Peyer's patch (tissue), 4 donors: Measurements from ENCODE around the gene SEL1L3. TPM values are rescaled to one million over a fixed set of nuclear protein-coding genes. Genes with fewer than 3 reads are reported as not detected.
A peak's percentile ranks its signal among the peaks of the same experiment; 100 is the strongest.

Experiments used
- DNase-seq, 3 donors: peaks; one replicate each; pipeline ENCODE4 v3.0.0-alpha.2; 2017 to 2019
- H3K27ac ChIP-seq, 4 donors: fragments of 200-600 bp; sonication (generic); one replicate each; pipeline ENCODE4 v1.5.1; 2016 to 2019
- H3K27me3 ChIP-seq, 2 donors: fragments of 200-600 bp; sonication (generic); one replicate each; pipeline ENCODE4 v1.5.1; 2019
- H3K36me3 ChIP-seq, 3 donors: fragments of 200-600 bp; sonication (generic); one replicate each; pipeline ENCODE4 v1.5.1; 2016 to 2019
- H3K4me1 ChIP-seq, 4 donors: fragments of 200-600 bp; sonication (generic); one replicate each; pipeline ENCODE4 v1.5.1; 2016 to 2019
- H3K4me3 ChIP-seq, 4 donors: fragments of 200-600 bp; sonication (generic); 1 replicate in 3 of 4; 2 replicates in 1 of 4; pipeline ENCODE4 v1.5.1; 2016 to 2019; ENCODE audit warnings: mild to moderate bottlenecking in 1 of 4
- H3K9me3 ChIP-seq, 4 donors: fragments of 200-600 bp; sonication (generic); one replicate each; pipeline ENCODE4 v1.5.1; 2016 to 2019; ENCODE audit warnings: mild to moderate bottlenecking in 1 of 4
- POLR2A ChIP-seq, 2 donors: fragments of 450-650 bp; IDR thresholded peaks; one replicate each; pipeline ENCODE4 v1.5.1; 2017; ENCODE audit warnings: antibody characterized with exemption in 2 of 2, mild to moderate bottlenecking in 2 of 2, moderate library complexity in 2 of 2
- total RNA-seq, 4 donors: library from RNA; depleted of rRNA; stranded (reverse); fragments of >200 nt; gene quantifications; one replicate each; pipeline ENCODE4 v1.1.0, GENCODE V29; 2016
- TF ChIP-seq, protein P1 (sequence below), 6 experiments: fragments of 450-650 bp in 4 of 6; fragments of 200-600 bp in 2 of 6; sonication (generic) in 1 of 6; IDR thresholded peaks; one replicate each; pipeline ENCODE4 v1.5.1; 2017 to 2019; ENCODE audit warnings: antibody characterized with exemption in 6 of 6, mild to moderate bottlenecking in 3 of 6, moderate library complexity in 1 of 6

Gene SEL1L3
- total RNA-seq, 4 donors from 2014 or later: 91.4 to 194 (median 134) TPM

GRCh38 chr4:25890571-25891485 is 28.0 kb upstream of the SEL1L3 start:
- Histone ChIP-seq H3K9me3 (no peaks in the 10 kb centered on the region), H3K36me3 (no peaks in the 10 kb centered on the region), H3K27me3 (no peaks in the 10 kb centered on the region), H3K4me1 (no peaks in the 10 kb centered on the region), H3K27ac (no peak overlapping the region), H3K4me3 (no peak overlapping the region)
- TF ChIP-seq, protein P1, sequence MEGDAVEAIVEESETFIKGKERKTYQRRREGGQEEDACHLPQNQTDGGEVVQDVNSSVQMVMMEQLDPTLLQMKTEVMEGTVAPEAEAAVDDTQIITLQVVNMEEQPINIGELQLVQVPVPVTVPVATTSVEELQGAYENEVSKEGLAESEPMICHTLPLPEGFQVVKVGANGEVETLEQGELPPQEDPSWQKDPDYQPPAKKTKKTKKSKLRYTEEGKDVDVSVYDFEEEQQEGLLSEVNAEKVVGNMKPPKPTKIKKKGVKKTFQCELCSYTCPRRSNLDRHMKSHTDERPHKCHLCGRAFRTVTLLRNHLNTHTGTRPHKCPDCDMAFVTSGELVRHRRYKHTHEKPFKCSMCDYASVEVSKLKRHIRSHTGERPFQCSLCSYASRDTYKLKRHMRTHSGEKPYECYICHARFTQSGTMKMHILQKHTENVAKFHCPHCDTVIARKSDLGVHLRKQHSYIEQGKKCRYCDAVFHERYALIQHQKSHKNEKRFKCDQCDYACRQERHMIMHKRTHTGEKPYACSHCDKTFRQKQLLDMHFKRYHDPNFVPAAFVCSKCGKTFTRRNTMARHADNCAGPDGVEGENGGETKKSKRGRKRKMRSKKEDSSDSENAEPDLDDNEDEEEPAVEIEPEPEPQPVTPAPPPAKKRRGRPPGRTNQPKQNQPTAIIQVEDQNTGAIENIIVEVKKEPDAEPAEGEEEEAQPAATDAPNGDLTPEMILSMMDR (IDR thresholded peaks at IDR 0.05): no peak
- no peak for TF ChIP-seq POLR2A (IDR thresholded peaks at IDR 0.05)
- DNase-seq: no peak

DNA sequence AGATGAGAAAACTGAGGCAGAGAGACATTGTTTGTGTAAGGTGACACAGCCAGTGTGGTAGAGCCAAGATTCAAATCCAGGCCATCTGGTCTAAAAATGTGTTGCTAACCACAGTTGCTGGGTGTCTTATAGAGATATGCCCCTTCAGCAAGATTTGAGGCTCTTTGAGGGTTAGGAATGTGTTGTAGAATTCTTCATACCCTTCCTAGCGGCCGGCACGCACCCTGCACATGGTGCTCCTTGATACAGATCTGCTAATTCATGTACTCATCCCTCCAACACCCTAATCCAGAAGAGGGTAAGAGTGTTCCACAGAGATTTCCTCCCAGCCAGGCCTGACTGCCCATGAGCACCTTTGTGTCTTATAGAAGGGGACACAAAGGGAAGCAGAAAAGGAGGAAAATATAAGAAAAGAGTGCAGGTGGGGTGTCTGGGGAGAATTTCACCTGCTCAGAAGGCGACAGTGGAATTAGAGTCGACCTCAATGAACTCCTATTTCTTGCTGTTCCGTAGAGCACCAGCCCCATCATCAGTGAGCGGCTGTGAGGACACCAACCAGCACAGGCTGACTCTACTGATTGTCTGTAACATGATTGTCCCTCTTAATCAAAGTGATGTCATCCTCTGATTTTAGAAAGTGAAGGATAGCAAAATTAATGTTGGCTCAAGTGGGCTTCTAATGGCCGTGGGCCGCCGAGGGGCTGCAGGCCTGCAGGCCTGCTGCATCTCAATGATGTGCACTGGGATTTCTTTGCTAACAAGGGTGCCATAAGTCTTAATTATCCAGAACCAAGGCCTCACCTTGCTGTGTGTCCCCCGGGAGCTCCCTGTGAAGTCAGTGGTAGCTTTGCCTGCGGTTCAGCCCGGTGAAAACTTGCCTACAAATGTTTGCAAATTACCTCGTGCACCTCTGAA is 27.1 kb upstream of the SEL1L3 start:
- H3K36me3 ChIP-seq: no peaks in the 10 kb centered on the region
- H3K9me3 ChIP-seq: no peaks in the 10 kb centered on the region
- TF ChIP-seq, protein P1 (IDR thresholded peaks at IDR 0.05): no peak
- no peak for TF ChIP-seq POLR2A (IDR thresholded peaks at IDR 0.05)
- H3K4me1 ChIP-seq: no peaks in the 10 kb centered on the region
- H3K4me3 ChIP-seq: no peak overlapping the region
- no peak overlapping the region for H3K27ac ChIP-seq
- no peaks in the 10 kb centered on the region for H3K27me3 ChIP-seq
- DNase-seq: no peak

DNA sequence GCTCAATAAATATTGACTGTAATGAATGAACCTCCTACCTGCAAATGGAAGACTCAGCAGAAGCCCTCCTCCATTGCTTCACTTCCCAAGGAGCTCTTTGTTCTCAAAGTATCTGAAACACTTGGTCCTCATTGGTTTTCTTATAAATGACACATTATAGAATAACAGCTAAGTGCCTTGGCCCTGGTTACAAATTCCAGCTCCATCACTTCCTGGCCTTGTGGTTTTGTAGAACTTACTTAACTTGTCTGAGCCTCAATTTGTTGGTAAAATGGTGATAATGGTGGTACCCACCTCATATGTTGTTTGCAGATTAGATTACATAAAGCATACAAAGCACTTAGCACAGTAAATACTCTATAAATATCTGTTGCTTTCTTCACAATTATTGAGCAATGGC is 26.0 kb upstream of the SEL1L3 start:
- no peak for DNase-seq
- Histone ChIP-seq H3K27me3 (no peaks in the 10 kb centered on the region), H3K4me3 (no peak overlapping the region), H3K36me3 (no peaks in the 10 kb centered on the region), H3K4me1 (no peaks in the 10 kb centered on the region), H3K9me3 (no peaks in the 10 kb centered on the region), H3K27ac (no peak overlapping the region)
- TF ChIP-seq POLR2A (IDR thresholded peaks at IDR 0.05): no peak
- TF ChIP-seq, protein P1 (IDR thresholded peaks at IDR 0.05): no peak

GRCh38 chr4:25884031-25884782 is 21.4 kb upstream of the SEL1L3 start:
- Histone ChIP-seq H3K27me3 (no peaks in the 10 kb centered on the region), H3K4me1 (no peaks in the 10 kb centered on the region), H3K4me3 (no peak overlapping the region), H3K9me3 (no peaks in the 10 kb centered on the region), H3K36me3 (no peaks in the 10 kb centered on the region), H3K27ac (peak overlapping the region in 1 of 4 donors; percentile 52)
- DNase-seq: peak in 1 of 3 donors; percentile 37
- TF ChIP-seq POLR2A (IDR thresholded peaks at IDR 0.05): no peak
- TF ChIP-seq, protein P1 (IDR thresholded peaks at IDR 0.05): no peak

DNA sequence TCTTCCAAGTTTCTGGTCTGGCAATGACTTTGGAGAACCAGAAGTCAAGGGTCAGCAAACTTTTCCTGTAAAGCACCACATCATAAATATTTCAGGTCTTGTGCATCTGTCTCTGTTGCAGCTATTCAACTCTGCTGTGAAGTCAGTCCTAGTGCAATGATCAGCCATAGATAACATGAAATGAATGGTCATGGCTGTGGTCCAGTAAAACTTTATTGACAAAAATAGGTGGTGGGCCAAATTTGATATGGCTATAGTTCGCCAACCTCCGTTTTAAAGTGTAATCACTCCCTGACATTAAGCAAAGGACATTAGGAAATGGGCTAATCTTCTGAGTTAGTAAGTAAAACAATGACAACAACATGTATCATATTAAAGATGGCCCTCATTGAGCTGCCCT is 20.8 kb upstream of the SEL1L3 start:
- Histone ChIP-seq H3K27me3 (no peaks in the 10 kb centered on the region), H3K4me1 (no peaks in the 10 kb centered on the region), H3K9me3 (no peaks in the 10 kb centered on the region), H3K27ac (no peak overlapping the region), H3K4me3 (no peak overlapping the region), H3K36me3 (no peaks in the 10 kb centered on the region)
- TF ChIP-seq POLR2A (IDR thresholded peaks at IDR 0.05): no peak
- TF ChIP-seq, protein P1 (IDR thresholded peaks at IDR 0.05): no peak
- DNase-seq: no peak
